ENCODE measurements around the gene HVCN1.

Gene HVCN1

GRCh38 chr12:110613071-110613770 lies 75.7 kb downstream of the HVCN1 start:
- ChIA-PET CTCF (interaction anchor here (0.6 to 1.4 kb wide), 5 partner anchors 12 to 275 kb away, joined by 3 to 17 read pairs (median 3); partner anchors contain the start of gene ARPC3), POLR2A (interaction anchor here (0.6 to 2.9 kb wide), 12 partner anchors 10 to 163 kb away, joined by 3 to 12 read pairs (median 4); partner anchors contain the start of genes ARPC3, FAM216A and GPN3)
- no peak for DNase-seq (ENCODE audit: extremely low spot score)
- peak; percentile 74 for TF ChIP-seq ZNF384 (IDR thresholded peaks at IDR 0.05)
- TF ChIP-seq SP1 (IDR thresholded peaks at IDR 0.05) = no peak

- TF ChIP-seq FOXM1 (IDR thresholded peaks at IDR 0.05; ENCODE audit: borderline replicate concordance) = no peak
- TF ChIP-seq ZNF384 (IDR thresholded peaks at IDR 0.05) = no peak
- TF ChIP-seq FOXA1 (IDR thresholded peaks at IDR 0.05) = no peak
- no peak for TF ChIP-seq ELF4 (IDR thresholded peaks at IDR 0.05)
- no peak for TF ChIP-seq LEF1 (IDR thresholded peaks at IDR 0.05; ENCODE audit: borderline replicate concordance)
- no peak for TF ChIP-seq NFRKB (IDR thresholded peaks at IDR 0.05)
- TF ChIP-seq L3MBTL2 (conservative IDR thresholded peaks at IDR 0.05) = no peak
- no peak for TF ChIP-seq CTBP1 (IDR thresholded peaks at IDR 0.05; ENCODE audit: borderline replicate concordance)
- no peak for TF ChIP-seq SP1 (IDR thresholded peaks at IDR 0.05)
- no peak for TF ChIP-seq HDGF (IDR thresholded peaks at IDR 0.05; ENCODE audit: borderline replicate concordance)
- no peak for TF ChIP-seq TARDBP (IDR thresholded peaks at IDR 0.05)
- no peak for TF ChIP-seq SUZ12 (IDR thresholded peaks at IDR 0.05)
- TF ChIP-seq BHLHE40 (IDR thresholded peaks at IDR 0.05; ENCODE audit: borderline replicate concordance) = no peak
- TF ChIP-seq FOXK2 (IDR thresholded peaks at IDR 0.05) = no peak
- no peak for TF ChIP-seq PKNOX1 (IDR thresholded peaks at IDR 0.05)
- no peak for TF ChIP-seq ARNT (IDR thresholded peaks at IDR 0.05)
- DNase-seq (ENCODE audit: extremely low spot score) = no peak
- ChIA-PET POLR2A (no interaction called here), CTCF (no interaction called here)
Measured at GRCh38 chr12:110606253-110606611, 82.7 kb downstream of the HVCN1 start.

- ChIA-PET POLR2A (interaction anchor here (1.1 to 2.7 kb wide), 2 partner anchors 134 to 152 kb away, joined by 7 to 13 read pairs; partner anchors contain the start of genes ARPC3, FAM216A and GPN3), CTCF (interaction anchor here (0.6 to 4.5 kb wide), 13 partner anchors 9 to 294 kb away, joined by 3 to 19 read pairs (median 5); partner anchors contain the start of genes ARPC3, FAM216A, GPN3 and TCTN1)
- DNase-seq (ENCODE audit: extremely low spot score) = peak; percentile 71
- TF ChIP-seq ELF4 (IDR thresholded peaks at IDR 0.05) = 0 out of 2 replicates have a peak, but pooled peaks have one; percentile 13
Measured at GRCh38 chr12:110602085-110602814, 86.7 kb downstream of the HVCN1 start.

GRCh38 chr12:110600254-110600653 lies 88.7 kb downstream of the HVCN1 start:
- DNase-seq (ENCODE audit: extremely low spot score) = no peak
- ChIA-PET CTCF (interaction anchor here (0.5 to 4.5 kb wide), 11 partner anchors 9 to 493 kb away, joined by 3 to 19 read pairs (median 4); partner anchors contain the start of genes ARPC3, FAM216A and GPN3), POLR2A (interaction anchor here (0.6 to 1.4 kb wide), 2 partner anchors 132 to 150 kb away, joined by 3 to 5 read pairs; partner anchors contain the start of genes ARPC3, FAM216A and GPN3)
- TF ChIP-seq ELF4 (IDR thresholded peaks at IDR 0.05) = no peak
- no peak for TF ChIP-seq NFRKB (IDR thresholded peaks at IDR 0.05)
- TF ChIP-seq CTBP1 (IDR thresholded peaks at IDR 0.05; ENCODE audit: borderline replicate concordance) = no peak
- no peak for TF ChIP-seq L3MBTL2 (conservative IDR thresholded peaks at IDR 0.05)
- TF ChIP-seq SUZ12 (IDR thresholded peaks at IDR 0.05) = no peak
- TF ChIP-seq FOXA1 (IDR thresholded peaks at IDR 0.05) = no peak
- no peak for TF ChIP-seq TARDBP (IDR thresholded peaks at IDR 0.05)
- TF ChIP-seq FOXM1 (IDR thresholded peaks at IDR 0.05; ENCODE audit: borderline replicate concordance) = no peak
- no peak for TF ChIP-seq LEF1 (IDR thresholded peaks at IDR 0.05; ENCODE audit: borderline replicate concordance)
- TF ChIP-seq ZNF384 (IDR thresholded peaks at IDR 0.05) = no peak
- TF ChIP-seq HDGF (IDR thresholded peaks at IDR 0.05; ENCODE audit: borderline replicate concordance) = no peak
- TF ChIP-seq ARNT (IDR thresholded peaks at IDR 0.05) = no peak
- no peak for TF ChIP-seq PKNOX1 (IDR thresholded peaks at IDR 0.05)
- no peak for TF ChIP-seq FOXK2 (IDR thresholded peaks at IDR 0.05)
- TF ChIP-seq SP1 (IDR thresholded peaks at IDR 0.05) = no peak
- TF ChIP-seq BHLHE40 (IDR thresholded peaks at IDR 0.05; ENCODE audit: borderline replicate concordance) = no peak

- POLR2A ChIA-PET = interaction anchor here (1.4 kb wide), 1 partner anchor 131 kb away, joined by 5 read pairs; the partner anchor contains the start of genes FAM216A and GPN3
- CTCF ChIA-PET = interaction anchor here (0.6 to 4.5 kb wide), 3 partner anchors 47 to 249 kb away, joined by 3 to 19 read pairs (median 3); no protein-coding TSS in a partner anchor
- no peak for TF ChIP-seq CTBP1 (IDR thresholded peaks at IDR 0.05; ENCODE audit: borderline replicate concordance)
- TF ChIP-seq SP1 (IDR thresholded peaks at IDR 0.05) = no peak
- no peak for TF ChIP-seq FOXA1 (IDR thresholded peaks at IDR 0.05)
- no peak for TF ChIP-seq FOXM1 (IDR thresholded peaks at IDR 0.05; ENCODE audit: borderline replicate concordance)
- no peak for TF ChIP-seq HDGF (IDR thresholded peaks at IDR 0.05; ENCODE audit: borderline replicate concordance)
- TF ChIP-seq NFRKB (IDR thresholded peaks at IDR 0.05) = no peak
- no peak for TF ChIP-seq ELF4 (IDR thresholded peaks at IDR 0.05)
- TF ChIP-seq FOXK2 (IDR thresholded peaks at IDR 0.05) = no peak
- TF ChIP-seq LEF1 (IDR thresholded peaks at IDR 0.05; ENCODE audit: borderline replicate concordance) = no peak
- no peak for TF ChIP-seq L3MBTL2 (conservative IDR thresholded peaks at IDR 0.05)
- TF ChIP-seq TARDBP (IDR thresholded peaks at IDR 0.05) = no peak
- TF ChIP-seq ARNT (IDR thresholded peaks at IDR 0.05) = no peak
- TF ChIP-seq ZNF384 (IDR thresholded peaks at IDR 0.05) = no peak
- DNase-seq (ENCODE audit: extremely low spot score) = no peak
Measured at GRCh38 chr12:110599334-110599733, 89.6 kb downstream of the HVCN1 start.
